GM23338 (cell line): ENCODE results near the gene IKZF1. TPM values are rescaled to one million over a fixed set of nuclear protein-coding genes. Genes with fewer than 3 reads are reported as not detected.

ENCODE experiments used
- ATAC-seq: fragments of 200-7000 bp; cut with Tn5 transposase; 3 replicates; pipeline ENCODE4 v1.9.1; 2020
- DNase-seq: peaks from one replicate; pipeline ENCODE4 v3.0.0-alpha.2; 2015; ENCODE audit warnings: low spot score
- H2AFZ ChIP-seq: fragments of 200-600 bp; sonication (generic); 2 replicates; pipeline ENCODE4 v1.8.0; 2016; ENCODE audit warnings: antibody characterized with exemption, mild to moderate bottlenecking, moderate library complexity
- H3F3A ChIP-seq: fragments of 200-600 bp; sonication (generic); replicated peaks from 2 replicates; pipeline ENCODE4 v1.8.0; 2017; ENCODE audit warnings: antibody characterized with exemption, mixed run types, low read depth
- H3K27ac ChIP-seq: fragments of 200-600 bp; sonication (generic); 2 replicates; pipeline ENCODE4 v1.6.1; 2016; ENCODE audit warnings: low read depth
- H3K27me3 ChIP-seq: fragments of 200-600 bp; sonication (generic); 2 replicates; pipeline ENCODE4 v1.8.0; 2016; ENCODE audit warnings: mild to moderate bottlenecking, mixed run types, moderate library complexity; ENCODE audit not compliant: insufficient read depth
- H3K36me3 ChIP-seq: fragments of 200-600 bp; sonication (generic); 2 replicates; pipeline ENCODE4 v1.8.0; 2016; ENCODE audit warnings: mild to moderate bottlenecking; ENCODE audit not compliant: insufficient read depth
- H3K4me1 ChIP-seq: fragments of 200-600 bp; sonication (generic); 2 replicates; pipeline ENCODE4 v1.8.0; 2016; ENCODE audit warnings: mild to moderate bottlenecking, moderate library complexity; ENCODE audit not compliant: insufficient read depth
- H3K4me2 ChIP-seq: fragments of 200-600 bp; sonication (generic); 2 replicates; pipeline ENCODE4 v1.7.1; 2017; ENCODE audit warnings: mixed run types
- H3K4me3 ChIP-seq: fragments of 200-600 bp; sonication (generic); 2 replicates; pipeline ENCODE4 v1.6.1; 2016; ENCODE audit warnings: mixed run types
- H3K79me2 ChIP-seq: fragments of 200-600 bp; sonication (generic); replicated peaks from 2 replicates; pipeline ENCODE4 v1.8.0; 2017; ENCODE audit warnings: mild to moderate bottlenecking; ENCODE audit not compliant: insufficient read depth
- H3K9me2 ChIP-seq: fragments of 200-600 bp; sonication (generic); 2 replicates; pipeline ENCODE4 v1.8.0; 2017; ENCODE audit not compliant: insufficient read depth
- H4K20me1 ChIP-seq: fragments of 200-600 bp; sonication (generic); replicated peaks from 2 replicates; pipeline ENCODE4 v1.8.0; 2017; ENCODE audit warnings: mild to moderate bottlenecking; ENCODE audit not compliant: insufficient read depth
- H3K27ac Mint-ChIP-seq: 2 replicates; pipeline ENCODE4 v1.8.0; 2020; ENCODE audit warnings: inconsistent platforms, mild to moderate bottlenecking, moderate library complexity, mixed read lengths
- H3K27me3 Mint-ChIP-seq: 3 replicates; pipeline ENCODE4 v1.8.0; 2022; ENCODE audit warnings: low read depth, mild to moderate bottlenecking, moderate library complexity, mixed read lengths, inconsistent platforms; ENCODE audit not compliant: insufficient read depth, poor library complexity
- H3K36me3 Mint-ChIP-seq: 3 replicates; pipeline ENCODE4 v1.8.0; 2021; ENCODE audit warnings: low read depth, mild to moderate bottlenecking, inconsistent platforms, moderate library complexity, mixed read lengths
- H3K4me1 Mint-ChIP-seq: 3 replicates; pipeline ENCODE4 v1.8.0; 2020; ENCODE audit warnings: mild to moderate bottlenecking, inconsistent platforms, mixed read lengths
- H3K4me3 Mint-ChIP-seq: 3 replicates; pipeline ENCODE4 v1.8.0; 2021; ENCODE audit warnings: moderate library complexity, mild to moderate bottlenecking, inconsistent platforms, mixed read lengths
- H3K9me3 Mint-ChIP-seq: 3 replicates; pipeline ENCODE4 v1.8.0; 2020; ENCODE audit warnings: moderate library complexity, mild to moderate bottlenecking, inconsistent platforms, mixed read lengths
- CREB1 ChIP-seq: fragments of 250-450 bp; sonication (Bioruptor Pico); IDR thresholded peaks from 2 replicates; pipeline ENCODE4 v1.5.0; 2020; ENCODE audit warnings: low read depth, mild to moderate bottlenecking, moderate library complexity
- ETS1 ChIP-seq: IDR thresholded peaks from 2 replicates; pipeline ENCODE4 v1.6.1; 2016; ENCODE audit warnings: antibody characterized with exemption
- POLR2AphosphoS5 ChIP-seq: IDR thresholded peaks from 2 replicates; pipeline ENCODE4 v1.6.1; 2016; ENCODE audit warnings: antibody characterized with exemption, low read depth
- ZNF331 ChIP-seq: fragments of 250-450 bp; sonication (Bioruptor Pico); IDR thresholded peaks from 2 replicates; pipeline ENCODE4 v1.5.0; 2020; ENCODE audit warnings: low read depth, mild to moderate bottlenecking, moderate library complexity
- polyA plus RNA-seq: library from polyadenylated mRNA; unstranded; fragments of >200 nt; fragmentation: Nextera tagmentation; extraction: Ambion mirVana; gene quantifications from 2 replicates; pipeline ENCODE4 v1.2.1, GENCODE V29; 2016
- total RNA-seq: library from RNA; depleted of rRNA; stranded (reverse); fragments of >200 nt; shearing (Covaris generic); gene quantifications from 2 replicates; pipeline ENCODE4 v1.2.3, GENCODE V29; 2014
- TF ChIP-seq, protein P1 (sequence below): fragments of 250-450 bp; sonication (Bioruptor Pico); IDR thresholded peaks from 2 replicates; pipeline ENCODE4 v1.5.0; 2020; ENCODE audit warnings: mild to moderate bottlenecking, moderate library complexity

IKZF1 gene
- total and polyA plus RNA-seq, 2 experiments from 2014 or later = 0.57 to 1.8 TPM

- TF ChIP-seq, protein P1, sequence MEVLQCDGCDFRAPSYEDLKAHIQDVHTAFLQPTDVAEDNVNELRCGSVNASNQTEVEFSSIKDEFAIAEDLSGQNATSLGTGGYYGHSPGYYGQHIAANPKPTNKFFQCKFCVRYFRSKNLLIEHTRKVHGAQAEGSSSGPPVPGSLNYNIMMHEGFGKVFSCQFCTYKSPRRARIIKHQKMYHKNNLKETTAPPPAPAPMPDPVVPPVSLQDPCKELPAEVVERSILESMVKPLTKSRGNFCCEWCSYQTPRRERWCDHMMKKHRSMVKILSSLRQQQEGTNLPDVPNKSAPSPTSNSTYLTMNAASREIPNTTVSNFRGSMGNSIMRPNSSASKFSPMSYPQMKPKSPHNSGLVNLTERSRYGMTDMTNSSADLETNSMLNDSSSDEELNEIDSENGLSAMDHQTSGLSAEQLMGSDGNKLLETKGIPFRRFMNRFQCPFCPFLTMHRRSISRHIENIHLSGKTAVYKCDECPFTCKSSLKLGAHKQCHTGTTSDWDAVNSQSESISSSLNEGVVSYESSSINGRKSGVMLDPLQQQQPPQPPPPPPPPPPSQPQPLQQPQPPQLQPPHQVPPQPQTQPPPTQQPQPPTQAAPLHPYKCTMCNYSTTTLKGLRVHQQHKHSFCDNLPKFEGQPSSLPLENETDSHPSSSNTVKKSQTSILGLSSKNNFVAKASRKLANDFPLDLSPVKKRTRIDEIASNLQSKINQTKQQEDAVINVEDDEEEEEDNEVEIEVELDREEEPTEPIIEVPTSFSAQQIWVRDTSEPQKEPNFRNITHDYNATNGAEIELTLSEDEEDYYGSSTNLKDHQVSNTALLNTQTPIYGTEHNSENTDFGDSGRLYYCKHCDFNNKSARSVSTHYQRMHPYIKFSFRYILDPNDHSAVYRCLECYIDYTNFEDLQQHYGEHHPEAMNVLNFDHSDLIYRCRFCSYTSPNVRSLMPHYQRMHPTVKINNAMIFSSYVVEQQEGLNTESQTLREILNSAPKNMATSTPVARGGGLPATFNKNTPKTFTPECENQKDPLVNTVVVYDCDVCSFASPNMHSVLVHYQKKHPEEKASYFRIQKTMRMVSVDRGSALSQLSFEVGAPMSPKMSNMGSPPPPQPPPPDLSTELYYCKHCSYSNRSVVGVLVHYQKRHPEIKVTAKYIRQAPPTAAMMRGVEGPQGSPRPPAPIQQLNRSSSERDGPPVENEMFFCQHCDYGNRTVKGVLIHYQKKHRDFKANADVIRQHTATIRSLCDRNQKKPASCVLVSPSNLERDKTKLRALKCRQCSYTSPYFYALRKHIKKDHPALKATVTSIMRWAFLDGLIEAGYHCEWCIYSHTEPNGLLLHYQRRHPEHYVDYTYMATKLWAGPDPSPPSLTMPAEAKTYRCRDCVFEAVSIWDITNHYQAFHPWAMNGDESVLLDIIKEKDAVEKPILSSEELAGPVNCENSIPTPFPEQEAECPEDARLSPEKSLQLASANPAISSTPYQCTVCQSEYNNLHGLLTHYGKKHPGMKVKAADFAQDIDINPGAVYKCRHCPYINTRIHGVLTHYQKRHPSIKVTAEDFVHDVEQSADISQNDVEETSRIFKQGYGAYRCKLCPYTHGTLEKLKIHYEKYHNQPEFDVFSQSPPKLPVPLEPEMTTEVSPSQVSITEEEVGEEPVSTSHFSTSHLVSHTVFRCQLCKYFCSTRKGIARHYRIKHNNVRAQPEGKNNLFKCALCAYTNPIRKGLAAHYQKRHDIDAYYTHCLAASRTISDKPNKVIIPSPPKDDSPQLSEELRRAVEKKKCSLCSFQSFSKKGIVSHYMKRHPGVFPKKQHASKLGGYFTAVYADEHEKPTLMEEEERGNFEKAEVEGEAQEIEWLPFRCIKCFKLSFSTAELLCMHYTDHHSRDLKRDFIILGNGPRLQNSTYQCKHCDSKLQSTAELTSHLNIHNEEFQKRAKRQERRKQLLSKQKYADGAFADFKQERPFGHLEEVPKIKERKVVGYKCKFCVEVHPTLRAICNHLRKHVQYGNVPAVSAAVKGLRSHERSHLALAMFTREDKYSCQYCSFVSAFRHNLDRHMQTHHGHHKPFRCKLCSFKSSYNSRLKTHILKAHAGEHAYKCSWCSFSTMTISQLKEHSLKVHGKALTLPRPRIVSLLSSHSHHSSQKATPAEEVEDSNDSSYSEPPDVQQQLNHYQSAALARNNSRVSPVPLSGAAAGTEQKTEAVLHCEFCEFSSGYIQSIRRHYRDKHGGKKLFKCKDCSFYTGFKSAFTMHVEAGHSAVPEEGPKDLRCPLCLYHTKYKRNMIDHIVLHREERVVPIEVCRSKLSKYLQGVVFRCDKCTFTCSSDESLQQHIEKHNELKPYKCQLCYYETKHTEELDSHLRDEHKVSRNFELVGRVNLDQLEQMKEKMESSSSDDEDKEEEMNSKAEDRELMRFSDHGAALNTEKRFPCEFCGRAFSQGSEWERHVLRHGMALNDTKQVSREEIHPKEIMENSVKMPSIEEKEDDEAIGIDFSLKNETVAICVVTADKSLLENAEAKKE (CRISPR knock-in tag) = no peak
- no peak for TF ChIP-seq ETS1
Observed at GRCh38 chr7:50333221-50333651, 28.7 kb downstream of the IKZF1 start (continued).

DNA sequence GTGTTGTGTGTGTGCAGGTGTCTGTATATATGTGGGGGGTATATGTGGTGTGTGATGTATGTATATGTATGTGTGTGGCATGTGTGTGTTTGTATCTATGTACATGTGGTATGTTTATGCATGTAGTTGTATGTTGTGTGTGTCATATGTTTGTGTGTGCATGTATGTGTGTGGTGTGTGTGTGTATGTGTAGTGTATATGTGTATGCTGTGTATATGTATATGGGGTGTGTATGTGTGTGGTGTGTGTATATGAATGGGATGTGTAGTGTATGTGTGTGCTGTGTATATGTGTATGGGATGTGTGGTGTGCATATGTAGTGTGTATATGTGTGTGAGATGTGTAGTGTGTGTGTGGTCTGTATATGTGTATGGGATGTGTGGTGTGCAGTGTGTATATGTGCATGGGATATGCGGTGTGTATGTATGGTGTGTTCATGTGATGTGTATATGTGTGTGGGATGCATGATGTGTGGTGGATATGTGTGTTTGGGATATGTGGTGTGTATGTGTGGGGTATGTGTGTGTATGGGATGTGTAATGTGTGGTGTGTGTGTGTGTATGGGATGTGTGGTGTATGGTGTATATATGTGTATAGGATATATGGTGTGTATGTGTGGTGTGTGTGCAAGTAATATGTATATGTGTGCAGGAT is 30.0 kb downstream of the IKZF1 start:
- Mint-ChIP-seq H3K9me3 (no peaks in the 10 kb centered on the region), H3K27me3 (peaks cover 2% of the 10 kb centered on the region), H3K27ac (no peak overlapping the region), H3K4me3 (no peak overlapping the region), H3K4me1 (peaks cover 11% of the 10 kb centered on the region), H3K36me3 (no peaks in the 10 kb centered on the region)
- H3K36me3 ChIP-seq = no peaks in the 10 kb centered on the region
- ATAC-seq (no peak), DNase-seq (no peak)
- H2AFZ ChIP-seq = no peak overlapping the region
- H3K79me2 ChIP-seq = no peaks in the 10 kb centered on the region
- no peaks in the 10 kb centered on the region for H3F3A ChIP-seq
- H3K27ac ChIP-seq = no peak overlapping the region
- H3K4me1 ChIP-seq = 0 out of 2 replicates have a peak, but pooled peaks cover 5% of the 10 kb centered on the region
- H3K4me2 ChIP-seq = no peak overlapping the region
- no peaks in the 10 kb centered on the region for H3K27me3 ChIP-seq
- H4K20me1 ChIP-seq = no peaks in the 10 kb centered on the region
- no peak overlapping the region for H3K4me3 ChIP-seq
- H3K9me2 ChIP-seq = no peaks in the 10 kb centered on the region
- TF ChIP-seq, protein P1 (CRISPR knock-in tag) = no peak
- TF ChIP-seq ETS1 = no peak
- no peak for TF ChIP-seq POLR2AphosphoS5
- TF ChIP-seq ZNF331 (CRISPR knock-in tag) = no peak
- no peak for TF ChIP-seq CREB1 (CRISPR knock-in tag)
